DLD1 (cell line): Measurements from ENCODE around the gene MGAT4C.

Experiments used
- in situ Hi-C: cut with HindIII; loops from 2 replicates; pipeline ENCODE4 v1.10.0; 2017; ENCODE audit warnings: low sequenced_read_pairs

Gene MGAT4C

GRCh38 chr12:85985996-85986395, 270.2 kb downstream of the MGAT4C start:
- in situ Hi-C loops: no loop called here

GRCh38 chr12:85983601-85984000, 272.6 kb downstream of the MGAT4C start:
- in situ Hi-C loops: no loop called here

GRCh38 chr12:85979641-85980040, 276.6 kb downstream of the MGAT4C start:
- in situ Hi-C loops: no loop called here

GRCh38 chr12:85975716-85976115, 280.5 kb downstream of the MGAT4C start:
- in situ Hi-C loops: no loop called here

- in situ Hi-C loops: no loop called here
Observed at GRCh38 chr12:85971800-85972199, 284.4 kb downstream of the MGAT4C start.

GRCh38 chr12:85968606-85969005, 287.6 kb downstream of the MGAT4C start:
- in situ Hi-C loops: no loop called here

GRCh38 chr12:85963326-85963725, 292.9 kb downstream of the MGAT4C start:
- in situ Hi-C loops: no loop called here

- in situ Hi-C loops: no loop called here
Observed at GRCh38 chr12:85956081-85956480, 300.1 kb downstream of the MGAT4C start.

- in situ Hi-C loops: no loop called here
Observed at GRCh38 chr12:85955127-85955526, 301.1 kb downstream of the MGAT4C start.

GRCh38 chr12:85951823-85952222, 304.4 kb downstream of the MGAT4C start:
- in situ Hi-C loops: no loop called here

- in situ Hi-C loops: no loop called here
Observed at GRCh38 chr12:85949253-85949652, 306.9 kb downstream of the MGAT4C start.

- in situ Hi-C loops: no loop called here
Observed at GRCh38 chr12:85948340-85948739, 307.9 kb downstream of the MGAT4C start.

- in situ Hi-C loops: no loop called here
Observed at GRCh38 chr12:85947286-85947685, 308.9 kb downstream of the MGAT4C start.

GRCh38 chr12:85946375-85946774, 309.8 kb downstream of the MGAT4C start:
- in situ Hi-C loops: no loop called here

GRCh38 chr12:85927166-85927565, 329.0 kb downstream of the MGAT4C start:
- in situ Hi-C loops: no loop called here

GRCh38 chr12:85923767-85924331, 332.3 kb downstream of the MGAT4C start:
- in situ Hi-C loops: no loop called here

- in situ Hi-C loops: no loop called here
Observed at GRCh38 chr12:85920324-85920947, 335.8 kb downstream of the MGAT4C start.
